Natural killer cell (primary cell): ENCODE data around the gene PTPRJ. TPM values are rescaled to one million over a fixed set of nuclear protein-coding genes. Genes with fewer than 3 reads are reported as not detected.

Experiments used
- ATAC-seq, 3 donors: fragments of 150-1000 bp in 2 of 3; fragments of 200-7000 bp in 1 of 3; cut with Tn5 transposase; 1 replicate in 1 of 3; 2 replicates in 2 of 3; pipeline ENCODE4 v1.10.0; 2021; ENCODE audit warnings: mild to moderate bottlenecking in 2 of 3, moderate library complexity in 2 of 3
- DNase-seq, 2 donors: peaks; one replicate each; pipeline versions ENCODE4 v3.0.0 to v3.0.0-alpha.2; 2013 to 2021; ENCODE audit warnings: mixed read lengths in 1 of 2
- H3K27ac ChIP-seq: one replicate; pipeline ENCODE4 v1.5.1; 2013; ENCODE audit warnings: mild to moderate bottlenecking, low read length
- H3K27me3 ChIP-seq: one replicate; pipeline ENCODE4 v1.6.1; 2013; ENCODE audit warnings: low read length; ENCODE audit not compliant: control insufficient read depth, insufficient read depth
- H3K36me3 ChIP-seq: one replicate; pipeline ENCODE4 v1.6.1; 2013; ENCODE audit warnings: low read length; ENCODE audit not compliant: control insufficient read depth, insufficient read depth
- H3K4me1 ChIP-seq: one replicate; pipeline ENCODE4 v1.6.1; 2013; ENCODE audit warnings: low read length; ENCODE audit not compliant: control insufficient read depth, insufficient read depth
- H3K4me3 ChIP-seq: one replicate; pipeline ENCODE4 v1.5.1; 2013; ENCODE audit warnings: low read length
- H3K9me3 ChIP-seq: one replicate; pipeline ENCODE4 v1.6.1; 2013; ENCODE audit warnings: low read length; ENCODE audit not compliant: control insufficient read depth, insufficient read depth
- H3K27ac Mint-ChIP-seq, 2 donors: one replicate each; pipeline ENCODE4 v1.8.0; 2022; ENCODE audit warnings: mild to moderate bottlenecking in 2 of 2, mixed read lengths in 2 of 2, moderate library complexity in 1 of 2
- H3K27me3 Mint-ChIP-seq, 2 donors: one replicate each; pipeline ENCODE4 v1.8.0; 2022; ENCODE audit warnings: low read depth in 2 of 2, mixed read lengths in 2 of 2
- H3K36me3 Mint-ChIP-seq: one replicate; pipeline ENCODE4 v1.8.0; 2022; ENCODE audit warnings: mixed read lengths
- H3K4me1 Mint-ChIP-seq, 2 donors: one replicate each; pipeline ENCODE4 v1.8.0; 2022; ENCODE audit warnings: mixed read lengths in 2 of 2
- H3K4me3 Mint-ChIP-seq: one replicate; pipeline ENCODE4 v1.8.0; 2022; ENCODE audit warnings: mild to moderate bottlenecking, moderate library complexity, mixed read lengths
- H3K9me3 Mint-ChIP-seq, 2 donors: one replicate each; pipeline ENCODE4 v1.8.0; 2022; ENCODE audit warnings: mixed read lengths in 2 of 2
- WGBS: methylation state at CpG from one replicate; pipeline ENCODE4 v1.1.7; 2013; ENCODE audit warnings: missing lambda C conversion rate; ENCODE audit not compliant: insufficient coverage; 5-methylcytosine and 5-hydroxymethylcytosine counted together
- intact Hi-C: fragments of 100-400 bp; cut with micrococcal nuclease; formaldehyde crosslinking; loops from one replicate; pipeline ENCODE4 v1.14.2; 2022
- total RNA-seq, 4 donors: library from RNA; stranded (reverse); fragments of 120-200 nt in 1 of 4; gene quantifications; one replicate each; pipeline versions ENCODE4 v1.2.3 to v1.2.4, GENCODE V29; 2013 to 2022
- TF ChIP-seq, protein P1 (sequence below): fragments of 200-600 bp; IDR thresholded peaks from one replicate; pipeline ENCODE4 v1.8.0; 2022; ENCODE audit warnings: antibody characterized with exemption

Gene PTPRJ
- total RNA-seq, 3 donors from 2014 or later (not counting 1 experiment from before 2014, with no cell fraction given), result 110 to 127 (median 111) TPM

DNA sequence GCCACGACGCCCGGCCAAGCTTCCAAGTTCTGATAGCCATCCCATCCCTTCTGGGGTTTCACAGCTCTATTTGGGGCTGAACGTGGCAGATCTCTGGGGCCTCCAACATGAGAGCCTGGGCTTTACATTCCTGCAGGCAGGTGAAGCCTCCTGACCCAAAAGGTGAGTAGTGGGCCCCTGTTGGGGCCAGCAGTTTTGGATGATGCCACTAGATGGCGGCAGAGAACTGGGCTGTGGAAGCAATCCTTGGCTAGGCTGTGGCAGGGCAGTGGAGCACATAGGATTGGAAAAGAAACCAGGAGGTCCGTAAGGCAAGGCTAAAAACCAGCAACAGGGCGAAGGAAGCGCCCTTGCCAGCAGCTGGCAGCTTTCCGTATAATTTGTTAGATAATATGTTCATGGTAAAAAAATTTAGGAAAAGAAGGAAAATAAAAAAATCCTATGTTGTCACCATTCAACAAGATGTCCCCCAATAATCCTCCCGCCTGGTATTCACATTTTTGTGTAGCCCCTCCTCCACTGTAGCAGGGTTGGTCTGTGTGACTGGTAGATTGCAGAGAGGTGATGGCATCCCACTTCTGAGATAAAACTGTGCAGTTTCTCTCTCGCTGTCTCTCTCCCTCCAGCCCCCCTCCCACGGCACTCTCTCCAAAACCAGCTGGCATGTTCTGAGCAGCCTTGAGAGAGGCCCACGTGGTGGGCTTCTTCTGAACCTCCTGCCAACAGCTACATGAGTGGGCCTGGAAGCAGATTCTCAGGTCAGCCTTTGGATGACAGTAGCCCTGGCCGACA lies 192.7 kb downstream of the PTPRJ start:
- H3K4me1 Mint-ChIP-seq, result peaks cover 18 to 32% of the 10 kb centered on the region in 2 donors
- no peak overlapping the region for H3K27ac Mint-ChIP-seq
- ATAC-seq, result peak; percentile 54 to 81 (median 69)
- H3K4me3 ChIP-seq, result no peak overlapping the region
- H3K27ac ChIP-seq, result no peak overlapping the region
- TF ChIP-seq, protein P1, sequence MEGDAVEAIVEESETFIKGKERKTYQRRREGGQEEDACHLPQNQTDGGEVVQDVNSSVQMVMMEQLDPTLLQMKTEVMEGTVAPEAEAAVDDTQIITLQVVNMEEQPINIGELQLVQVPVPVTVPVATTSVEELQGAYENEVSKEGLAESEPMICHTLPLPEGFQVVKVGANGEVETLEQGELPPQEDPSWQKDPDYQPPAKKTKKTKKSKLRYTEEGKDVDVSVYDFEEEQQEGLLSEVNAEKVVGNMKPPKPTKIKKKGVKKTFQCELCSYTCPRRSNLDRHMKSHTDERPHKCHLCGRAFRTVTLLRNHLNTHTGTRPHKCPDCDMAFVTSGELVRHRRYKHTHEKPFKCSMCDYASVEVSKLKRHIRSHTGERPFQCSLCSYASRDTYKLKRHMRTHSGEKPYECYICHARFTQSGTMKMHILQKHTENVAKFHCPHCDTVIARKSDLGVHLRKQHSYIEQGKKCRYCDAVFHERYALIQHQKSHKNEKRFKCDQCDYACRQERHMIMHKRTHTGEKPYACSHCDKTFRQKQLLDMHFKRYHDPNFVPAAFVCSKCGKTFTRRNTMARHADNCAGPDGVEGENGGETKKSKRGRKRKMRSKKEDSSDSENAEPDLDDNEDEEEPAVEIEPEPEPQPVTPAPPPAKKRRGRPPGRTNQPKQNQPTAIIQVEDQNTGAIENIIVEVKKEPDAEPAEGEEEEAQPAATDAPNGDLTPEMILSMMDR, result peak; percentile 69
- no peaks in the 10 kb centered on the region for H3K9me3 Mint-ChIP-seq
- peaks cover 9% of the 10 kb centered on the region for H3K36me3 ChIP-seq
- H3K9me3 ChIP-seq, result no peaks in the 10 kb centered on the region
- intact Hi-C loops, result no loop called here
- H3K36me3 Mint-ChIP-seq, result no peaks in the 10 kb centered on the region
- peaks cover 8% of the 10 kb centered on the region for H3K4me1 ChIP-seq
- no peaks in the 10 kb centered on the region for H3K27me3 ChIP-seq
- peak; percentile 25 to 76 for DNase-seq
- WGBS, result 53% methylated on average over 13 of the region's 14 CpGs
- no peak overlapping the region for H3K4me3 Mint-ChIP-seq
- H3K27me3 Mint-ChIP-seq, result no peaks in the 10 kb centered on the region

DNA sequence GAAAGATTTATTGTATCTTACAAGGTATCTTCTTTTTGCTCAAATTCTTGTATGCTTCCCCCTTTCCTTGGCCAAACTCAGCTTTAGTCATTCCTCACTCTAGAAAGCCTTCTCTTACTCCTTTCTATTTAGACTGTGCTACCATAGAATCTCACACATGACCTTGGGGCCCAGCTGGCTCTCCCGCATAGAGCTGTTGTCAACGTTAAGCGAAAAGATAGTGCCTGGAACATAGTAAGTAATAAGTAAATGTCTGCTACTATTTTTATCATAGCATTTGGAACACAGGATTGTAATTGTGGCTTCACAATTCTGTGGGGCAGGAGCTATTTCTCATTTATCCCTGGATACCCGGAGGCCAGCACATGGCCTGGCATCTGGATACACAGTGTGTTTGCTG lies 197.3 kb downstream of the PTPRJ start:
- no peaks in the 10 kb centered on the region for H3K4me1 ChIP-seq
- H3K9me3 ChIP-seq, result no peaks in the 10 kb centered on the region
- Mint-ChIP-seq H3K4me3 (no peak overlapping the region), H3K9me3 (no peaks in the 10 kb centered on the region), H3K36me3 (no peaks in the 10 kb centered on the region), H3K4me1 (peaks cover 0 to 5% of the 10 kb centered on the region in 2 donors), H3K27ac (no peak overlapping the region), H3K27me3 (peaks cover 0 to 6% of the 10 kb centered on the region in 2 donors)
- TF ChIP-seq, protein P1, result no peak
- no peaks in the 10 kb centered on the region for H3K27me3 ChIP-seq
- H3K36me3 ChIP-seq, result no peaks in the 10 kb centered on the region
- no peak overlapping the region for H3K4me3 ChIP-seq
- DNase-seq, result no peak
- H3K27ac ChIP-seq, result no peak overlapping the region
- no peak for ATAC-seq
- 95% methylated on average over 1 of the region's 4 CpGs for WGBS
- intact Hi-C loops, result no loop called here

DNA sequence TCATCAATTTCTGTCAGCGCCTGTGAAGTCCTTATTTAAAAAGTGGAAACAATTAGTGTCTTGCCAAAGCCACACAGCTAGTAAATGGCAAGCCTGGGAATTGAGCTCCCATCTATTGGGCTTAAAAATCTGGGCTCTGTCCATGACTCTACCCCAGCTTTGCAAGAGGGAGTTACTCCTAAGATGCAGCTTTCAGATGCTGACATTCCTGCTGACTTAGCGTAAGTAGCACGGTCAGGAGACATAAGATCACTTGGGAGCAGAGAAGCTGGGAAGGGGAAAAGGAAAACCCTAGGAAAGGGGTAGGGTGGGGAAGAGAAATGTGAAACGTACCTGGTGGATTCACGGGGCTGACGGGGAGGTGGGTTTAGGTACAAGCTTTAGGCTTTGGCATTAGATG lies 200.3 kb downstream of the PTPRJ start:
- H3K36me3 Mint-ChIP-seq, result no peaks in the 10 kb centered on the region
- intact Hi-C loops, result no loop called here
- Histone ChIP-seq H3K36me3 (no peaks in the 10 kb centered on the region), H3K27me3 (no peaks in the 10 kb centered on the region), H3K4me3 (no peak overlapping the region), H3K9me3 (no peaks in the 10 kb centered on the region), H3K27ac (no peak overlapping the region), H3K4me1 (no peaks in the 10 kb centered on the region)
- ATAC-seq (no peak), DNase-seq (no peak)
- TF ChIP-seq, protein P1, result no peak
- no peaks in the 10 kb centered on the region for H3K4me1 Mint-ChIP-seq
- H3K4me3 Mint-ChIP-seq, result no peak overlapping the region
- 87% methylated on average over 6 of the region's 6 CpGs for WGBS
- peaks cover 0 to 6% of the 10 kb centered on the region in 2 donors for H3K27me3 Mint-ChIP-seq
- no peaks in the 10 kb centered on the region for H3K9me3 Mint-ChIP-seq
- H3K27ac Mint-ChIP-seq, result no peak overlapping the region
